ENCODE results near the gene MIEF1.

MIEF1 gene

GRCh38 chr22:39470451-39471291 lies 31.4 kb upstream of the MIEF1 start:
- no peak for DNase-seq (ENCODE audit: low read depth in 2 of 2)

- no peak for DNase-seq (ENCODE audit: low read depth in 2 of 2)
These were observed 30.5 kb upstream of the MIEF1 start for GRCh38 chr22:39471381-39472141.

- no peak for DNase-seq (ENCODE audit: low read depth in 2 of 2)
These were observed 29.2 kb upstream of the MIEF1 start for GRCh38 chr22:39472570-39473556.

GRCh38 chr22:39473851-39474250 lies 28.2 kb upstream of the MIEF1 start:
- no peak for DNase-seq (ENCODE audit: low read depth in 2 of 2)

GRCh38 chr22:39474351-39475111 lies 27.6 kb upstream of the MIEF1 start:
- no peak for DNase-seq (ENCODE audit: low read depth in 2 of 2)

- DNase-seq (ENCODE audit: low read depth in 2 of 2) = no peak
These were observed 26.8 kb upstream of the MIEF1 start for GRCh38 chr22:39475337-39475736.

GRCh38 chr22:39475902-39476301 lies 26.2 kb upstream of the MIEF1 start:
- DNase-seq (ENCODE audit: low read depth in 2 of 2) = no peak

GRCh38 chr22:39476664-39477063 lies 25.4 kb upstream of the MIEF1 start:
- no peak for DNase-seq (ENCODE audit: low read depth in 2 of 2)

- no peak for DNase-seq (ENCODE audit: low read depth in 2 of 2)
These were observed 24.5 kb upstream of the MIEF1 start for GRCh38 chr22:39477542-39477941.

- DNase-seq (ENCODE audit: low read depth in 2 of 2) = no peak
These were observed 23.6 kb upstream of the MIEF1 start for GRCh38 chr22:39478441-39478850.

GRCh38 chr22:39479254-39479653 lies 22.8 kb upstream of the MIEF1 start:
- DNase-seq (ENCODE audit: low read depth in 2 of 2) = no peak

- no peak for DNase-seq (ENCODE audit: low read depth in 2 of 2)
These were observed 21.5 kb upstream of the MIEF1 start for GRCh38 chr22:39480557-39480956.

GRCh38 chr22:39481054-39481453 lies 21.0 kb upstream of the MIEF1 start:
- no peak for DNase-seq (ENCODE audit: low read depth in 2 of 2)

GRCh38 chr22:39481595-39481994 lies 20.5 kb upstream of the MIEF1 start:
- DNase-seq (ENCODE audit: low read depth in 2 of 2) = no peak

- DNase-seq (ENCODE audit: low read depth in 2 of 2) = no peak
These were observed 19.3 kb upstream of the MIEF1 start for GRCh38 chr22:39482768-39483167.

GRCh38 chr22:39486951-39487825 lies 14.9 kb upstream of the MIEF1 start:
- DNase-seq (ENCODE audit: low read depth in 2 of 2) = no peak

GRCh38 chr22:39487826-39488520 lies 14.1 kb upstream of the MIEF1 start:
- DNase-seq (ENCODE audit: low read depth in 2 of 2) = no peak

GRCh38 chr22:39488563-39489083 lies 13.5 kb upstream of the MIEF1 start:
- DNase-seq (ENCODE audit: low read depth in 2 of 2) = no peak
